HG02678 (cell line): ENCODE measurements around the gene CELF2.
A peak's percentile ranks its signal among the peaks of the same experiment; 100 is the strongest.
"Not testable (repeated sequence)": the region's sequence is repeated elsewhere in the genome, so short reads cannot be mapped to it uniquely, and the experiment has no call there.

Source experiments
- ATAC-seq: cut with Tn5 transposase; IDR thresholded peaks from one replicate; pipeline ENCODE4 v1.9.1; 2021; ENCODE audit warnings: mild to moderate bottlenecking, moderate library complexity; ENCODE audit not compliant: unreplicated experiment

CELF2 gene

GRCh38 chr10:11017570-11018431 lies at the start of gene CELF2:
TSS of gene CELF2 (plus strand) at chr10:11017872. CDS start at chr10:11018090, 218 bp downstream.
- peak; percentile 83 for ATAC-seq

- ATAC-seq, result no peak
These were observed 49.4 kb upstream of the CELF2 start for GRCh38 chr10:10968257-10968588.

- ATAC-seq, result no peak
These were observed 44.4 kb upstream of the CELF2 start for GRCh38 chr10:10973310-10973709.

GRCh38 chr10:10975647-10976046 lies 42.0 kb upstream of the CELF2 start:
- ATAC-seq, result no peak

GRCh38 chr10:10976652-10977051 lies 41.0 kb upstream of the CELF2 start:
- no peak for ATAC-seq

GRCh38 chr10:10977226-10977956 lies 40.3 kb upstream of the CELF2 start:
- ATAC-seq, result no peak

- ATAC-seq, result no peak
These were observed 39.7 kb upstream of the CELF2 start for GRCh38 chr10:10977978-10978377.

- ATAC-seq, result no peak
These were observed 32.3 kb upstream of the CELF2 start for GRCh38 chr10:10985361-10985760.

- ATAC-seq, result no peak
These were observed 31.1 kb upstream of the CELF2 start for GRCh38 chr10:10986606-10987005.

GRCh38 chr10:10987111-10987510 lies 30.6 kb upstream of the CELF2 start:
- no peak for ATAC-seq

- ATAC-seq, result no peak
These were observed 28.0 kb upstream of the CELF2 start for GRCh38 chr10:10989669-10990068.

- ATAC-seq, result no peak
These were observed 26.5 kb upstream of the CELF2 start for GRCh38 chr10:10991144-10991543.

- ATAC-seq, result no peak
These were observed 25.6 kb upstream of the CELF2 start for GRCh38 chr10:10992072-10992471.

GRCh38 chr10:10992961-10993714 lies 24.5 kb upstream of the CELF2 start:
- ATAC-seq, result no peak

- ATAC-seq, result no peak
These were observed 23.9 kb upstream of the CELF2 start for GRCh38 chr10:10993785-10994184.

GRCh38 chr10:10994360-10994759 lies 23.3 kb upstream of the CELF2 start:
- ATAC-seq, result no peak

GRCh38 chr10:10995120-10995519 lies 22.6 kb upstream of the CELF2 start:
- ATAC-seq, result no peak

- no peak for ATAC-seq
These were observed 20.6 kb upstream of the CELF2 start for GRCh38 chr10:10996966-10997620.

GRCh38 chr10:10999501-10999900 lies 18.2 kb upstream of the CELF2 start:
- ATAC-seq, result not testable (repeated sequence)

GRCh38 chr10:11002485-11002884 lies 15.2 kb upstream of the CELF2 start:
- ATAC-seq, result no peak

- ATAC-seq, result no peak
These were observed 14.8 kb upstream of the CELF2 start for GRCh38 chr10:11002916-11003315.
